SH-SY5Y (cell line): ENCODE results near the gene TATDN2.

Source experiments
- GATA2 ChIP-seq: IDR thresholded peaks from 2 replicates; pipeline ENCODE4 v1.6.1; 2011; ENCODE audit warnings: mild to moderate bottlenecking, low read depth, low read length
- GATA3 ChIP-seq: IDR thresholded peaks from 2 replicates; pipeline ENCODE4 v1.6.1; 2011; ENCODE audit warnings: low read depth, mild to moderate bottlenecking, low read length, moderate library complexity

DNA sequence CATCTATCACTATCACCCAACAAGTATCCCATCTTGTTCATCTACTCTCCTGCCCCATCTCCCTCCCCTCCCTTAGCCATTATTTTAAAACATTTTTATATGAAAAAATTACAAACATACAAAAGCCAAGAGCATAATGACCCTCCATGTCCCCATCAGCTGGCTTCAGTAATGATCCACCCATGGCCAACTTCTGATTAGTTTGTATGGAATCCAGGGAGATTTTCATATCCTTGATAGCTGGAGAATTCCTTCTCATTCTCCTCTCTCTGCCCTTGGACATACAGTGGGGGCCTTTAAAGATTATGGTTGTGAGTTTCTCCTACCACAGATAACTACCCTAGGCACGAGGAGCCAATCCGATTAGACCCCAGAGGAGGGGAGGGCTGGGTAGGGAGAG is 43.3 kb upstream of the TATDN2 start:
- TF ChIP-seq GATA2: no peak
- TF ChIP-seq GATA3: no peak
